ENCODE measurements around the gene M1AP.

GRCh38 chr2:74688881-74689280, 40.8 kb upstream of the M1AP start:
- TF ChIP-seq EZH2 (IDR thresholded peaks at IDR 0.05): no peak
- TF ChIP-seq POLR2AphosphoS5 (IDR thresholded peaks at IDR 0.05; ENCODE audit: borderline replicate concordance, low read depth, low read length): no peak
- no peak for TF ChIP-seq FOXP2 (optimal IDR thresholded peaks at IDR 0.05; ENCODE audit: control extremely low read depth, extremely low read length, insufficient read depth)
